Epithelial cell of esophagus (primary cell): Measurements from ENCODE around the gene DAB1.

Source experiments
- DNase-seq: peaks from one replicate; pipeline ENCODE4 v3.0.0; 2010; ENCODE audit warnings: low read depth
- H3K4me3 ChIP-seq: 2 replicates; pipeline ENCODE4 v1.5.1; 2011; ENCODE audit warnings: mild to moderate bottlenecking, low read length, control low read depth
- TF ChIP-seq, protein P1 (sequence below): IDR thresholded peaks from 2 replicates; pipeline ENCODE4 v1.5.1; 2011; ENCODE audit warnings: low read depth, mild to moderate bottlenecking, low read length, control low read depth, inconsistent platforms; ENCODE audit not compliant: insufficient read depth; ENCODE audit errors: missing control alignments

The DAB1 gene

DNA sequence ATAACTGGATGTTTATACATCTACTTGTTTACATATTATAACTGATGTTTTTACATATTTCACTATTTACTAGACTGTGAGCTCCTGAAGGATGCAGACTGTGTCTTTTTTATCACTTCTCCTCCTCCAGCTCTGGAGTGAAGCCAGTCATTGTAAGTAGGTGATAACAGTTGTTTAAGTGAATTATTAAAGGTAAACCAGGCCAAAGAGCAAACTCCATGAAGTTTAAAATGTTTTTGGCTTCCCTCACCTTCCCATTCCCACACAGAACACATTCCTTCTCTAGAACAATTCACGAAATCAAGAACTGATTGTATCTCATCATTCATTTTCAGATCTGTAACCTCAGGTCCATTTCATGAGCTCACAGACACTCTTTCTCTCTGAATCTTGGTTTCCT, 98.3 kb downstream of the DAB1 start:
- H3K4me3 ChIP-seq: no peak overlapping the region
- DNase-seq: no peak
- TF ChIP-seq, protein P1, sequence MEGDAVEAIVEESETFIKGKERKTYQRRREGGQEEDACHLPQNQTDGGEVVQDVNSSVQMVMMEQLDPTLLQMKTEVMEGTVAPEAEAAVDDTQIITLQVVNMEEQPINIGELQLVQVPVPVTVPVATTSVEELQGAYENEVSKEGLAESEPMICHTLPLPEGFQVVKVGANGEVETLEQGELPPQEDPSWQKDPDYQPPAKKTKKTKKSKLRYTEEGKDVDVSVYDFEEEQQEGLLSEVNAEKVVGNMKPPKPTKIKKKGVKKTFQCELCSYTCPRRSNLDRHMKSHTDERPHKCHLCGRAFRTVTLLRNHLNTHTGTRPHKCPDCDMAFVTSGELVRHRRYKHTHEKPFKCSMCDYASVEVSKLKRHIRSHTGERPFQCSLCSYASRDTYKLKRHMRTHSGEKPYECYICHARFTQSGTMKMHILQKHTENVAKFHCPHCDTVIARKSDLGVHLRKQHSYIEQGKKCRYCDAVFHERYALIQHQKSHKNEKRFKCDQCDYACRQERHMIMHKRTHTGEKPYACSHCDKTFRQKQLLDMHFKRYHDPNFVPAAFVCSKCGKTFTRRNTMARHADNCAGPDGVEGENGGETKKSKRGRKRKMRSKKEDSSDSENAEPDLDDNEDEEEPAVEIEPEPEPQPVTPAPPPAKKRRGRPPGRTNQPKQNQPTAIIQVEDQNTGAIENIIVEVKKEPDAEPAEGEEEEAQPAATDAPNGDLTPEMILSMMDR: no peak

DNA sequence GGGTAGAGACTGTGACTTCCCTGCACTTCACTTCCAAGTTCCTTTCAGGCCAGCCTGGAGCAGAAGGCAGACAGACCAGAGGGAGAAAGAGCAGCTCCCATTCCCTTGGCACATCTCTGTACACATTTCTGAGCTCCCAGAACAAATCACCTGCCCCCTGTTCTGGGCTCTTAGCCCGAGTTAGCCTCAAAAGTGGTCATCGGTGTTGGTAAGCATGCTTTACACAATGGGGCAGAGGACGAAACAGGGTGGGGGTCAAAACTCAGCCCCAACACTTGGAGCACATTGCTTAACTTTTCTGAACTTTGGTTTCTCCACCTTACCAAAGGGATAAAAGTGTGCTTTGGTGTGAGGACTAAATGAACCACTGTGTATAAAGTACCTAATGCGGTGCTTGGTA, 98.7 kb downstream of the DAB1 start:
- TF ChIP-seq, protein P1: no peak
- no peak for DNase-seq

DNA sequence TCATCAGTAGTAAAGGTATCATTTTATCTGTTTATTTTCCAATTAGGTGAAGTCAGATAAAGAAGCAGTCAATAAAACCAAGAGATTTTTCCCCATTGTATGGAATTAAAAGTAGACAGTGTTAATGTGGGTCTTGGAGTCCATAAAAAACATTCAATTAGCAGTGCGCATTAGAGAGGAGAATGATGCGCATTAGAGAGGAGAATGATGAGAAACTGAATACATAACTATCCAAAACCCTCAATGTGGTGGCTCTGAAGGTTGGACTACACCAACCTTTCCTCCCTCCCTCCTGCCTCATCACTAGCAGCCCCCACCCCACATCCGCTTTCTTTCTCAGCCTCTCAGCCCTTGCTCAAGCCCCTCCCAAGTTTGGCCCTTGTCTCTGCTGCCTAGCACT, 99.5 kb downstream of the DAB1 start:
- TF ChIP-seq, protein P1: no peak
- DNase-seq: no peak
- H3K4me3 ChIP-seq: no peak overlapping the region

More for the DNA sequence above, 98.7 kb downstream of the DAB1 start:
- H3K4me3 ChIP-seq: no peak overlapping the region

- DNase-seq: no peak
- H3K4me3 ChIP-seq: no peak overlapping the region
- TF ChIP-seq, protein P1: no peak
Measured at GRCh38 chr1:57321776-57322175, 102.1 kb downstream of the DAB1 start.

DNA sequence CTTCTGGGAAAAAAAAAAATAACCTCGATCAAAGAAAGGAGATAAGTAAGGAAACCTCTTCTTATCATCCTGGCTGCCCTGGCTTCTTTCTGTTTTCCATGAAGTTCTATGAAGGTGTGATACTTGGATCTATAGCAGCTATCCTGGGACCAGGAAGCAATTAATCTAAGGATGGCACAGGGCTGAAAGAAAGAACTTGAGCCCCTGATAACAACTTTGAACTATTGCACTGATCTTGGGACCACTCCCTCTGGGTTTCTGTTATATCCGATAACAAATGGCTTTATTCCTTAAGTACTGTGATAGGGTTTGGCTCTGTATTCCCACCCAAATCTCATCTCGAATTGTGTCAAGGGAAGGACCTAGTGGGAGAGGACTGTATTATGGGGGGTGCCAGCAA, 104.1 kb downstream of the DAB1 start:
- no peak for DNase-seq
- no peak overlapping the region for H3K4me3 ChIP-seq
- TF ChIP-seq, protein P1: no peak

- H3K4me3 ChIP-seq: no peak overlapping the region
- TF ChIP-seq, protein P1: no peak
- peak; percentile 66 for DNase-seq
Measured at GRCh38 chr1:57319165-57319564, 104.7 kb downstream of the DAB1 start.

DNA sequence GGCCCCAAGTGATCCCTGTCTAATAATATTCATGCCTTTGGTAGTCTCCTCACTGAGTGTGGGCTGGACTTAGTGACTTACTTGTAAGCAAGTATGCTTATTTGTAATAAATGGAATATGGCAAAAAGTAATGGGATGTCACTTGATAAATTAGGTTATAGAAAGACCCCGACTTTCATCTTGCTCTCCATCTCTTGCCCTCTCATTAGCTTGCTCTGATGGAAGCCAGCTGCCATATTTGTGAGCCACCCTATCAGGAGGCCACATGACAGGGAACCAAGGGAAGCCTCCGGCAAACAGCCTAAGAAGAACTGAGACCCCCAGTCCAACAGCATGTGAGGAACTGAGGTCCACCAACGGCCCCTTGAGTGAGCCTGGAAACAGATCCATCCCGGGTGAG, 107.0 kb downstream of the DAB1 start:
- H3K4me3 ChIP-seq: no peak overlapping the region
- DNase-seq: no peak
- TF ChIP-seq, protein P1: no peak
